Mesenchymal stem cell (in vitro differentiated cells and primary cell): ENCODE results near the gene USH2A.

Experiments
- DNase-seq: peaks from one replicate; pipeline ENCODE4 v3.0.0-alpha.2; 2013
- H2AFZ ChIP-seq: one replicate; pipeline ENCODE4 v1.6.1; 2013; ENCODE audit warnings: low read depth, mild to moderate bottlenecking, control low read depth, inconsistent platforms, low read length, moderate library complexity
- H2AK5ac ChIP-seq: 2 replicates; pipeline ENCODE4 v1.6.1; 2013; ENCODE audit warnings: low read length, moderate library complexity, mild to moderate bottlenecking, inconsistent platforms; ENCODE audit not compliant: severe bottlenecking
- H2BK120ac ChIP-seq: one replicate; pipeline ENCODE4 v1.6.1; 2013; ENCODE audit warnings: low read depth, mild to moderate bottlenecking, inconsistent platforms, low read length, moderate library complexity
- H2BK12ac ChIP-seq, 2 experiments: one replicate each; pipeline ENCODE4 v1.6.1; 2013; ENCODE audit warnings: inconsistent platforms in 2 of 2, low read length in 2 of 2, mild to moderate bottlenecking in 2 of 2, moderate library complexity in 2 of 2, control low read depth in 1 of 2
- H2BK15ac ChIP-seq: one replicate; pipeline ENCODE4 v1.6.1; 2013; ENCODE audit warnings: mild to moderate bottlenecking, low read depth, inconsistent platforms; ENCODE audit not compliant: poor library complexity, severe bottlenecking
- H2BK5ac ChIP-seq: 2 replicates; pipeline ENCODE4 v1.6.1; 2013; ENCODE audit warnings: low read depth, mild to moderate bottlenecking, low read length, control low read depth, inconsistent platforms; ENCODE audit not compliant: poor library complexity, severe bottlenecking
- H3K14ac ChIP-seq, 2 experiments: one replicate each; pipeline ENCODE4 v1.6.1; 2013; ENCODE audit warnings: inconsistent platforms in 2 of 2, low read length in 2 of 2, control low read depth in 1 of 2, mild to moderate bottlenecking in 1 of 2, moderate library complexity in 1 of 2
- H3K18ac ChIP-seq, 2 experiments: one replicate each; pipeline ENCODE4 v1.6.1; 2013; ENCODE audit warnings: inconsistent platforms in 2 of 2, low read length in 2 of 2, control low read depth in 1 of 2, low read depth in 1 of 2, mild to moderate bottlenecking in 1 of 2
- H3K23ac ChIP-seq, 2 experiments: one replicate each; pipeline ENCODE4 v1.6.1; 2013; ENCODE audit warnings: inconsistent platforms in 2 of 2, low read length in 2 of 2, mild to moderate bottlenecking in 2 of 2, moderate library complexity in 2 of 2, control low read depth in 1 of 2
- H3K27ac ChIP-seq: 2 replicates; pipeline ENCODE4 v1.5.1; 2013; ENCODE audit warnings: mild to moderate bottlenecking, moderate library complexity, low read length, control low read depth, inconsistent platforms; ENCODE audit not compliant: poor library complexity, severe bottlenecking
- H3K27me3 ChIP-seq, 2 experiments: 2 replicates each; pipeline versions ENCODE4 v1.6.1 to v1.7.0; 2013; ENCODE audit warnings: low read length in 2 of 2, mild to moderate bottlenecking in 2 of 2, moderate library complexity in 2 of 2, control low read depth in 1 of 2, inconsistent platforms in 1 of 2; ENCODE audit not compliant: control insufficient read depth in 1 of 2, insufficient read depth in 1 of 2
- H3K36me3 ChIP-seq, 2 experiments: 2 replicates each; pipeline versions ENCODE4 v1.6.1 to v1.7.0; 2013; ENCODE audit warnings: low read length in 2 of 2, control low read depth in 1 of 2, inconsistent platforms in 1 of 2, low read depth in 1 of 2, mild to moderate bottlenecking in 1 of 2; ENCODE audit not compliant: insufficient read depth in 2 of 2, control insufficient read depth in 1 of 2
- H3K4ac ChIP-seq, 2 experiments: one replicate each; pipeline ENCODE4 v1.6.1; 2013; ENCODE audit warnings: inconsistent platforms in 2 of 2, low read length in 2 of 2, mild to moderate bottlenecking in 2 of 2, moderate library complexity in 2 of 2, control low read depth in 1 of 2, low read depth in 1 of 2
- H3K4me1 ChIP-seq: 2 replicates; pipeline ENCODE4 v1.6.1; 2013; ENCODE audit warnings: low read depth, low read length, control low read depth; ENCODE audit not compliant: control insufficient read depth, insufficient read depth
- H3K4me2 ChIP-seq: 2 replicates; pipeline ENCODE4 v1.6.1; 2013; ENCODE audit warnings: low read length, mild to moderate bottlenecking, inconsistent platforms; ENCODE audit not compliant: poor library complexity, severe bottlenecking
- H3K4me3 ChIP-seq, 2 experiments: 2 replicates each; pipeline versions ENCODE4 v1.5.1 to v1.7.0; 2013; ENCODE audit warnings: low read length in 2 of 2, mild to moderate bottlenecking in 2 of 2, control low read depth in 1 of 2, low read depth in 1 of 2; ENCODE audit not compliant: insufficient read depth in 1 of 2
- H3K79me1 ChIP-seq: replicated peaks from 2 replicates; pipeline ENCODE4 v1.6.1; 2013; ENCODE audit warnings: mild to moderate bottlenecking, control low read depth, low read length, inconsistent platforms; ENCODE audit not compliant: poor library complexity, severe bottlenecking
- H3K9ac ChIP-seq: 2 replicates; pipeline ENCODE4 v1.7.0; 2013; ENCODE audit warnings: mild to moderate bottlenecking, low read length, moderate library complexity
- H3K9me3 ChIP-seq: 2 replicates; pipeline ENCODE4 v1.7.0; 2013; ENCODE audit warnings: mild to moderate bottlenecking, low read length; ENCODE audit not compliant: control insufficient read depth
- H4K8ac ChIP-seq: one replicate; pipeline ENCODE4 v1.6.1; 2013; ENCODE audit warnings: inconsistent platforms, mild to moderate bottlenecking, low read length, moderate library complexity
- H4K91ac ChIP-seq: one replicate; pipeline ENCODE4 v1.6.1; 2013; ENCODE audit warnings: mild to moderate bottlenecking, low read length, inconsistent platforms
- WGBS: methylation state at CpG from one replicate; pipeline ENCODE4 v1.1.7; 2013; ENCODE audit warnings: mixed read lengths; 5-methylcytosine and 5-hydroxymethylcytosine counted together

USH2A gene

DNA sequence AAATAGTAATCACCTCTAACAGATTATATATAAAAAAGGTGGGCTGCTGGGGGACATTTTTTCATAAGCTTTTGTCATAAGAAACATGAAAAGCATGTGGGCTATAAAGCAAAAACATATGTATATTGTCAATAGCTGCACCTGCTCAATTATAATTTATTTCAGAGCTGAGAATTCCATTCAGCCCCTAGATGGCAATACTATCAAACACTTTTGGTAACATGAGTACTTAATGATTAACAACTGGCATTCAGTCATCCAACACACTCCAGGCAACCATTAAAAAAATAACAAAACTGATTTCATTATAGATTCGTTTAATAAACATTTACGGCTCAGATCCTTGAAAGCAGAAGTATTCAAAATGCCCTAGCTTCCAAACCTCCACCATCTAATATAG is 741.0 kb downstream of the USH2A start:
- H2BK120ac ChIP-seq, result no peak overlapping the region
- 75% methylated on average over 1 of the region's 2 CpGs for WGBS
- H3K4me1 ChIP-seq, result no peaks in the 10 kb centered on the region
- no peak overlapping the region for H3K9ac ChIP-seq
- H2AK5ac ChIP-seq, result no peak overlapping the region
- no peak overlapping the region for H3K27ac ChIP-seq
- no peak overlapping the region for H3K14ac ChIP-seq
- H2BK5ac ChIP-seq, result no peak overlapping the region
- no peak overlapping the region for H4K91ac ChIP-seq
- H3K27me3 ChIP-seq, result no peaks in the 10 kb centered on the region
- H2BK12ac ChIP-seq, result no peak overlapping the region
- H3K4ac ChIP-seq, result no peak overlapping the region
- no peak overlapping the region for H3K23ac ChIP-seq
- no peaks in the 10 kb centered on the region for H3K79me1 ChIP-seq
- no peaks in the 10 kb centered on the region for H3K9me3 ChIP-seq
- H4K8ac ChIP-seq, result no peak overlapping the region
- H2BK15ac ChIP-seq, result no peak overlapping the region
- H3K4me3 ChIP-seq, result no peak overlapping the region
- H3K18ac ChIP-seq, result no peak overlapping the region
- no peak overlapping the region for H3K4me2 ChIP-seq
- H2AFZ ChIP-seq, result no peak overlapping the region
- no peak for DNase-seq
- H3K36me3 ChIP-seq, result no peaks in the 10 kb centered on the region

DNA sequence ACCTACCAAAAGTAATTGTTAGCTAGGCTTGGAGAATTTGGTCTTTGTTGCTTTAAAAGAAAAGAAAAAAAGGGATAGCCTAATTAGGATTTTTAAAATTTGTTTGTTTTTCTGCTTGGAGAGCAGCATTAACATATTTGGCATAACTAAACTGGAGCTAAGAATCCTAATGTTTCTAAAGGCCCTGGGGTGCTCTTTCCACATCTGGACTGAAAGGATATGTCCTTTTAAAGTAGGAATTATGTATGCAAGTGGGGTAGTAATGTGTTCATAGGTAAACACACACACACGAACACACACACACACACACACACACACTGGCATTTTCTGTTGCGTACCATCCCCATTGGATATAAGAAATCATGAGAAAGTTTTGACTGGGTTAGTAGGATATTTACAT is 742.2 kb downstream of the USH2A start:
- DNase-seq, result no peak
- H3K4me3 ChIP-seq, result no peak overlapping the region
- no peak overlapping the region for H2BK12ac ChIP-seq
- no peak overlapping the region for H2BK120ac ChIP-seq
- no peak overlapping the region for H2AK5ac ChIP-seq
- no peak overlapping the region for H3K18ac ChIP-seq
- H3K9ac ChIP-seq, result no peak overlapping the region
- no peak overlapping the region for H4K91ac ChIP-seq
- 100% methylated on average over 1 of the region's 2 CpGs for WGBS
- no peak overlapping the region for H3K4me2 ChIP-seq
- H3K36me3 ChIP-seq, result no peaks in the 10 kb centered on the region
- H3K14ac ChIP-seq, result no peak overlapping the region
- no peak overlapping the region for H2BK15ac ChIP-seq
- H3K27me3 ChIP-seq, result no peaks in the 10 kb centered on the region
- H3K27ac ChIP-seq, result no peak overlapping the region
- no peak overlapping the region for H3K23ac ChIP-seq
- H2BK5ac ChIP-seq, result no peak overlapping the region
- H3K9me3 ChIP-seq, result no peaks in the 10 kb centered on the region
- no peak overlapping the region for H2AFZ ChIP-seq
- no peak overlapping the region for H4K8ac ChIP-seq
- no peak overlapping the region for H3K4ac ChIP-seq
- no peaks in the 10 kb centered on the region for H3K79me1 ChIP-seq
- no peaks in the 10 kb centered on the region for H3K4me1 ChIP-seq

DNA sequence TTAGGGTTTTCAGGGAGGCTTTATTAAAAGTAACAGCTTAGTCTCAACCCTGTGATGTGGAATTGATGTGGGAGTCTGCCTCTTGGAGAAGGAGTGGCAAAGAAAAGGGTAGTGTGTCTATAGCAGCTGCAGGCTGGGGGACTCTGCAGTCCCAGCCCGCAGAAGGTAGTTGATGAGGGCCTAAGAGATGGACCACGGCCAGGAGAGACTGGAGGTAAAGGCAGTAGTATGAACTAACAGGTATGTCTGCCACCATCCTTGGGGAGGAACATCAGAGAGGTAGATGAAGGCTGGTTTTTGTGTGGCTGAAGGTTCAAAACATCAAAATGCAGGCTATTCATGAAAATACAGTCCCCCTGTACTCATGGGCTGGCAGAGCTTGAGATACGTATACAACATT is 744.0 kb downstream of the USH2A start:
- Histone ChIP-seq H3K23ac (no peak overlapping the region), H2BK5ac (no peak overlapping the region), H3K14ac (no peak overlapping the region), H3K79me1 (no peaks in the 10 kb centered on the region), H2BK120ac (no peak overlapping the region), H4K91ac (no peak overlapping the region), H2AK5ac (no peak overlapping the region), H3K9ac (no peak overlapping the region), H3K36me3 (no peaks in the 10 kb centered on the region), H3K4me2 (no peak overlapping the region), H3K27me3 (no peaks in the 10 kb centered on the region), H4K8ac (no peak overlapping the region), H3K4me3 (no peak overlapping the region), H3K4ac (no peak overlapping the region), H2BK12ac (no peak overlapping the region), H3K9me3 (no peaks in the 10 kb centered on the region), H2BK15ac (no peak overlapping the region), H3K27ac (no peak overlapping the region), H2AFZ (no peak overlapping the region), H3K4me1 (no peaks in the 10 kb centered on the region), H3K18ac (no peak overlapping the region)
- no peak for DNase-seq
- WGBS, result 74% methylated on average over 2 of the region's 3 CpGs

DNA sequence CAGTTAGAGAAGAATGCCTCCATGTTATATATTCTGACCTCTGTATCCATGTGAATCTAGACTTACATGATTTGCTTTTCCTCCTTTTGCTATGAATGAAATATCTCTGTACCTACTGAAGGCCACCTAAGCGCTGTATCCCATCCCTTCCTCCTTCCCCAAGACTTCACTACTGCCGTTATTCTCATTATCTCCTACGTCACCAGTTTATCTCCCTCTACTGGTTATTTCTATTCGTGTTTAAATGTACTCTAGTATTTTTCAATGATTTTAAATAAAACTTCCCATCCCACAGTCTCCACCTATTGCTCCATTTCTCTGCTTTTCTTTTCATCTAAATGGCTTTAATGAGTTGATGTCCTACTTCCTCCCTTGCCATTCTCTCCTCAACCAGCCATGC is 746.1 kb downstream of the USH2A start:
- Histone ChIP-seq H2BK5ac (no peak overlapping the region), H3K27ac (no peak overlapping the region), H2AFZ (no peak overlapping the region), H3K79me1 (no peaks in the 10 kb centered on the region), H4K91ac (no peak overlapping the region), H3K4me3 (no peak overlapping the region), H3K4ac (no peak overlapping the region), H3K9ac (no peak overlapping the region), H3K4me2 (no peak overlapping the region), H3K9me3 (no peaks in the 10 kb centered on the region), H3K36me3 (no peaks in the 10 kb centered on the region), H3K23ac (no peak overlapping the region), H4K8ac (no peak overlapping the region), H2BK12ac (no peak overlapping the region), H2AK5ac (no peak overlapping the region), H2BK120ac (no peak overlapping the region), H3K18ac (no peak overlapping the region), H3K14ac (no peak overlapping the region), H3K4me1 (no peaks in the 10 kb centered on the region), H2BK15ac (no peak overlapping the region), H3K27me3 (no peaks in the 10 kb centered on the region)
- no peak for DNase-seq
- WGBS, result 82% methylated on average over 4 of the region's 4 CpGs
